ENCODE data around the gene SRP19. TPM values are rescaled to one million over a fixed set of nuclear protein-coding genes. Genes with fewer than 3 reads are reported as not detected.

Gene SRP19
- total and polyA plus RNA-seq, 9 of the 15 experiments (the other 6 are each of a cell fraction or from before 2014, with no cell fraction given), result 52.3 to 357 (median 146) TPM

DNA sequence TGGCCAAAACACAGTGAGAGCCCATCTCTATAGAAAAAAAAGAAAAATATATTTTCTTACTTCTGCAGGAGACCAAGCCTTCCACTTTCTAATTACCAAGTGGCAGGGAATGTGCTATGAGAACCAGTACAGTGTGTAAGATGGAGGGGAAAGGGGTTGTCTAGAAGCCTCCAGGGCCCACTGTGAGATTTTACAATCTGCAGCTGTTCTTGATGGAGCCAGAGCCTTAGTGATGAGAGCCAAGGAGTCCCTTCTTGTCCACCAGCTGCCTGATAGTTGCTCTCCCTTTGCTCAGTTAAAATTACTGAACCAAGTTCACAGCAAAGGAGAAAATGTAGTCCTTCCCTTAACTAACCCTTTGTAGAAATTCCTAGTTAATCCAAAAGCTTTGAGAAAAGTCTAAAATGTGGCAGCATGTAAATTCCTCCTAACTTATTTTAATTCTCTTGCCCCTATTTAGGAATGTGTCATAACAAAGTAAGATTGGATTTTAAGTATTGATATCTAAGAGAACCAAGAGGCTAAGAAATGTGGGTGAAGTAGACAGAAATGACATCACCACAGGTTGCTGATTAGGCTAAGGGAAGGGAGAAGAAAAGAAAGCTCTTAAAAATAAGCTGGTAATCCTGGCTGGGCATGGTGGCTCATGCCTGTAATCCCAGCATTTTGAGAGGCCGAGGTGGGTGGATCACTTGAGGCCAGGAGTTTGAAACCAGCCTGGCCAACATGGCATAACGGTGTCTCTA, 19.3 kb downstream of the SRP19 start (continued):
- TF ChIP-seq MGA (IDR thresholded peaks at IDR 0.05), result no peak
- no peak for TF ChIP-seq ZC3H8 (IDR thresholded peaks at IDR 0.05)
- no peak for TF ChIP-seq UBTF (IDR thresholded peaks at IDR 0.05; ENCODE audit: borderline replicate concordance in 1 of 2, low read depth in 2 of 2, low read length in 2 of 2)
- TF ChIP-seq ADNP (tag; IDR thresholded peaks at IDR 0.05), result no peak
- TF ChIP-seq NR1H2 (CRISPR knock-in tag; IDR thresholded peaks at IDR 0.05), result no peak
- no peak for TF ChIP-seq PHF8 (IDR thresholded peaks at IDR 0.05; ENCODE audit: borderline replicate concordance, low read length)
- TF ChIP-seq NKRF (IDR thresholded peaks at IDR 0.05; ENCODE audit: borderline replicate concordance), result no peak
- no peak for TF ChIP-seq IRF2 (CRISPR knock-in tag; IDR thresholded peaks at IDR 0.05)
- no peak for TF ChIP-seq KAT7 (CRISPR knock-in tag; IDR thresholded peaks at IDR 0.05; ENCODE audit: borderline replicate concordance)
